H9 (cell line): ENCODE measurements around the gene MSRB1. TPM values are rescaled to one million over a fixed set of nuclear protein-coding genes. Genes with fewer than 3 reads are reported as not detected.

Experiments
- DNase-seq: peaks from one replicate; pipeline ENCODE4 v3.0.0-alpha.2; 2017
- H2AFZ ChIP-seq: one replicate; pipeline ENCODE4 v1.6.1; 2013; ENCODE audit warnings: mild to moderate bottlenecking, low read length, control low read depth, moderate library complexity
- H2AK5ac ChIP-seq: 2 replicates; pipeline ENCODE4 v1.6.1; 2013; ENCODE audit warnings: low read length, control low read depth, mixed read lengths; ENCODE audit not compliant: insufficient read length
- H2BK120ac ChIP-seq: one replicate; pipeline ENCODE4 v1.6.1; 2013; ENCODE audit warnings: low read depth, mild to moderate bottlenecking, low read length, control low read depth, inconsistent platforms; ENCODE audit not compliant: poor library complexity, severe bottlenecking
- H2BK12ac ChIP-seq: 2 replicates; pipeline ENCODE4 v1.6.1; 2013; ENCODE audit warnings: low read length, control low read depth, mixed read lengths, low read depth; ENCODE audit not compliant: insufficient read length
- H2BK15ac ChIP-seq: 2 replicates; pipeline ENCODE4 v1.6.1; 2013; ENCODE audit warnings: low read depth, low read length, control low read depth
- H2BK20ac ChIP-seq: one replicate; pipeline ENCODE4 v1.6.1; 2013; ENCODE audit warnings: low read depth, mild to moderate bottlenecking, low read length, control low read depth, inconsistent platforms; ENCODE audit not compliant: poor library complexity, severe bottlenecking
- H2BK5ac ChIP-seq: 2 replicates; pipeline ENCODE4 v1.6.1; 2013; ENCODE audit warnings: low read length, control low read depth, mixed read lengths; ENCODE audit not compliant: insufficient read length
- H3K14ac ChIP-seq: 2 replicates; pipeline ENCODE4 v1.6.1; 2013; ENCODE audit warnings: low read length, control low read depth; ENCODE audit not compliant: insufficient read depth
- H3K18ac ChIP-seq: 2 replicates; pipeline ENCODE4 v1.6.1; 2013; ENCODE audit warnings: low read depth, mild to moderate bottlenecking, mixed read lengths, low read length, control low read depth; ENCODE audit not compliant: insufficient read length
- H3K23ac ChIP-seq: 2 replicates; pipeline ENCODE4 v1.6.1; 2013; ENCODE audit warnings: low read length, control low read depth, mixed read lengths, low read depth; ENCODE audit not compliant: insufficient read length
- H3K23me2 ChIP-seq: 2 replicates; pipeline ENCODE4 v1.6.1; 2013; ENCODE audit warnings: low read depth, mild to moderate bottlenecking, mixed read lengths, low read length, control low read depth; ENCODE audit not compliant: insufficient read length, poor library complexity, severe bottlenecking
- H3K27ac ChIP-seq: 2 replicates; pipeline ENCODE4 v1.5.1; 2013; ENCODE audit warnings: low read length, control low read depth, mixed read lengths, low read depth; ENCODE audit not compliant: insufficient read length
- H3K27me3 ChIP-seq: 2 replicates; pipeline ENCODE4 v1.6.1; 2013; ENCODE audit warnings: low read length, control low read depth, inconsistent platforms; ENCODE audit not compliant: insufficient read depth
- H3K4ac ChIP-seq: 2 replicates; pipeline ENCODE4 v1.6.1; 2013; ENCODE audit warnings: low read depth, mild to moderate bottlenecking, control low read depth, inconsistent platforms, low read length, moderate library complexity
- H3K4me1 ChIP-seq: 2 replicates; pipeline ENCODE4 v1.6.1; 2013; ENCODE audit warnings: low read length, control low read depth, inconsistent platforms; ENCODE audit not compliant: insufficient read depth
- H3K4me2 ChIP-seq: 2 replicates; pipeline ENCODE4 v1.6.1; 2013; ENCODE audit warnings: low read length, control low read depth, mixed read lengths; ENCODE audit not compliant: insufficient read length, insufficient read depth
- H3K56ac ChIP-seq: 2 replicates; pipeline ENCODE4 v1.6.1; 2013; ENCODE audit warnings: low read depth, mild to moderate bottlenecking, mixed read lengths, low read length, control low read depth; ENCODE audit not compliant: insufficient read length
- H3K79me1 ChIP-seq: 2 replicates; pipeline ENCODE4 v1.6.1; 2013; ENCODE audit warnings: low read depth, mild to moderate bottlenecking, moderate library complexity, low read length, control low read depth, inconsistent platforms; ENCODE audit not compliant: insufficient read depth, poor library complexity, severe bottlenecking
- H3K79me2 ChIP-seq: 2 replicates; pipeline ENCODE4 v1.6.1; 2013; ENCODE audit warnings: low read length, control low read depth, inconsistent platforms; ENCODE audit not compliant: insufficient read depth
- H3K9ac ChIP-seq: 2 replicates; pipeline ENCODE4 v1.6.1; 2013; ENCODE audit warnings: low read length, control low read depth, mixed read lengths; ENCODE audit not compliant: insufficient read length; ENCODE audit errors: extremely low read depth
- H3K9me3 ChIP-seq: one replicate; pipeline ENCODE4 v1.6.1; 2013; ENCODE audit warnings: low read depth, low read length, inconsistent platforms; ENCODE audit not compliant: control insufficient read depth
- H3T11ph ChIP-seq: one replicate; pipeline ENCODE4 v1.6.1; 2013; ENCODE audit warnings: mild to moderate bottlenecking, low read length, control low read depth, inconsistent platforms
- H4K20me1 ChIP-seq: one replicate; pipeline ENCODE4 v1.6.1; 2013; ENCODE audit not compliant: control insufficient read depth, insufficient read length, insufficient read depth
- H4K5ac ChIP-seq: 2 replicates; pipeline ENCODE4 v1.6.1; 2013; ENCODE audit warnings: low read depth, mild to moderate bottlenecking, mixed read lengths, low read length, control low read depth; ENCODE audit not compliant: insufficient read length
- H4K8ac ChIP-seq: replicated peaks from 2 replicates; pipeline ENCODE4 v1.6.1; 2013; ENCODE audit warnings: low read length, control low read depth, mixed read lengths, low read depth; ENCODE audit not compliant: insufficient read length
- H4K91ac ChIP-seq: 2 replicates; pipeline ENCODE4 v1.6.1; 2013; ENCODE audit warnings: low read depth, mild to moderate bottlenecking, moderate library complexity, mixed read lengths, low read length, control low read depth; ENCODE audit not compliant: insufficient read length
- H3K27ac Mint-ChIP-seq, 3 experiments: 2 replicates in 2 of 3; 3 replicates in 1 of 3; pipeline ENCODE4 v1.8.0; 2020 to 2021; ENCODE audit warnings: mixed read lengths in 3 of 3, mild to moderate bottlenecking in 1 of 3, moderate library complexity in 1 of 3
- H3K27me3 Mint-ChIP-seq: 2 replicates; pipeline ENCODE4 v1.8.0; 2021; ENCODE audit warnings: low read depth, mild to moderate bottlenecking, moderate library complexity, mixed read lengths
- H3K36me3 Mint-ChIP-seq, 3 experiments: 2 replicates in 2 of 3; 3 replicates in 1 of 3; pipeline ENCODE4 v1.8.0; 2020 to 2021; ENCODE audit warnings: low read depth in 3 of 3, mixed read lengths in 3 of 3; ENCODE audit not compliant: insufficient read depth in 1 of 3
- H3K4me1 Mint-ChIP-seq, 2 experiments: 2 replicates each; pipeline ENCODE4 v1.8.0; 2020; ENCODE audit warnings: mixed read lengths in 2 of 2
- H3K4me3 Mint-ChIP-seq, 2 experiments: 2 replicates in 1 of 2; 3 replicates in 1 of 2; pipeline ENCODE4 v1.8.0; 2020 to 2021; ENCODE audit warnings: mild to moderate bottlenecking in 2 of 2, mixed read lengths in 2 of 2, moderate library complexity in 1 of 2
- H3K9me3 Mint-ChIP-seq, 2 experiments: 2 replicates in 1 of 2; 3 replicates in 1 of 2; pipeline ENCODE4 v1.8.0; 2020; ENCODE audit warnings: mild to moderate bottlenecking in 2 of 2, mixed read lengths in 2 of 2, moderate library complexity in 1 of 2
- CTCF ChIP-seq: fragments of 200-600 bp; sonication (generic); conservative IDR thresholded peaks from 3 replicates; pipeline ENCODE4 v1.8.0; 2021; ENCODE audit warnings: antibody characterized with exemption, mild to moderate bottlenecking
- WGBS: extraction: QIAGEN DNeasy Blood & Tissue Kit; methylation state at CpG from one replicate; pipeline ENCODE4 v1.1.7; 2013; ENCODE audit warnings: missing lambda C conversion rate, low lambda C conversion rate, mixed read lengths; ENCODE audit not compliant: insufficient read length; ENCODE audit errors: extremely low coverage; 5-methylcytosine and 5-hydroxymethylcytosine counted together
- total RNA-seq: library from RNA; stranded (reverse); gene quantifications from 2 replicates; pipeline ENCODE4 v1.2.1, GENCODE V29; 2021

MSRB1 gene
- total RNA-seq, 1 experiment from 2014 or later, result 25.7 TPM

- no peak overlapping the region for H3K4me3 Mint-ChIP-seq
- no CpG with 5 or more reads among the region's 10 CpGs for WGBS
- no peak for DNase-seq
- no peak overlapping the region for H4K5ac ChIP-seq
- H4K20me1 ChIP-seq, result no peaks in the 10 kb centered on the region
- peaks cover 5 to 8% of the 10 kb centered on the region in 2 experiments; a peak in 3 of 4 replicates for H3K4me1 Mint-ChIP-seq
- H3K4ac ChIP-seq, result no peak overlapping the region
- H3K23me2 ChIP-seq, result peaks cover 7% of the 10 kb centered on the region
- no peak overlapping the region for H2BK12ac ChIP-seq
- H4K91ac ChIP-seq, result no peak overlapping the region
- H3K36me3 Mint-ChIP-seq, result peaks cover 10 to 28% (median 17%) of the 10 kb centered on the region in 3 experiments; a peak in 6 of 7 replicates
- no peak overlapping the region for H2BK15ac ChIP-seq
- no peak overlapping the region for H2BK20ac ChIP-seq
- no peak overlapping the region for H3K9ac ChIP-seq
- no peak overlapping the region for H3K27ac Mint-ChIP-seq
- no peak for TF ChIP-seq CTCF
- no peaks in the 10 kb centered on the region for H3K9me3 ChIP-seq
- no peak overlapping the region for H2AK5ac ChIP-seq
- H3K27me3 Mint-ChIP-seq, result peaks cover 2% of the 10 kb centered on the region; the same call in 1 of the 2 replicates
- no peak overlapping the region for H3K56ac ChIP-seq
- no peak overlapping the region for H3K23ac ChIP-seq
- no peak overlapping the region for H3K14ac ChIP-seq
- H4K8ac ChIP-seq, result no peak overlapping the region
- no peak overlapping the region for H3K27ac ChIP-seq
- no peaks in the 10 kb centered on the region for H3K79me2 ChIP-seq
- no peak overlapping the region for H2BK5ac ChIP-seq
- H2BK120ac ChIP-seq, result no peak overlapping the region
- no peak overlapping the region for H3T11ph ChIP-seq
- H3K4me2 ChIP-seq, result no peak overlapping the region
- no peaks in the 10 kb centered on the region for H3K27me3 ChIP-seq
- 0 out of 2 replicates have a peak, but pooled peaks cover 2% of the 10 kb centered on the region for H3K4me1 ChIP-seq
- H3K9me3 Mint-ChIP-seq, result no peaks in the 10 kb centered on the region
- H2AFZ ChIP-seq, result no peak overlapping the region
- H3K18ac ChIP-seq, result no peak overlapping the region
- no peaks in the 10 kb centered on the region for H3K79me1 ChIP-seq
Measured at GRCh38 chr16:1938316-1938715, 4.7 kb downstream of the MSRB1 start.
